HG03575 (cell line): ENCODE results near the gene PAXX.

Experiments used
- ATAC-seq: cut with Tn5 transposase; IDR thresholded peaks from one replicate; pipeline ENCODE4 v1.9.1; 2021; ENCODE audit not compliant: unreplicated experiment, insufficient number of reproducible peaks, low FRiP score; ENCODE audit errors: extremely low read depth

The PAXX gene

DNA sequence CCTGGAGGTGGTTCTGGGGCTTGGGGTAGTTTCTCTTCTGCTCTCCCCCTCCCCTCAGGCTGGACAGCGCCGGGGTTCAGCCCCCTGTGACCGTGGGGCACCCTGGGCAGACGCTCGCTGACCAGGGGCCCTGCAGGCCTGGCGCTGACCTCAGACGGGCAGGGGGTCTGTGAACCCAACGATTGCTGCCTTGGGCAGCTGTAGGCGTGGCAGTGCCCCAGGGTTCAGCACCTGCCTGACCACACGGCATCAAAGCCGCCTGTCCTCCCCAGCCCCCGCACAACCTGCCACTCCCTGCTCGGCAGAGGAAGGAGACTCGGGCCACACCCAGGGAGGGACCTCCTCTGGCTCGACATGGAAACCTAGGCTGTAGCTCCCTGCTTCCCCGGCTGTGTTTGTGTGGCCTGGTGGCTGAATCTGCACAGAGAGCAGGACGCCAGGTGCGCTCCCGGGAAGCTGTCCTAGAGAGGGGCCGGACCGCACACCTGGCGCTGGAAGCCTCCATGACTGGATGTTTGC lies 28.0 kb upstream of the PAXX start:
- no peak for ATAC-seq

DNA sequence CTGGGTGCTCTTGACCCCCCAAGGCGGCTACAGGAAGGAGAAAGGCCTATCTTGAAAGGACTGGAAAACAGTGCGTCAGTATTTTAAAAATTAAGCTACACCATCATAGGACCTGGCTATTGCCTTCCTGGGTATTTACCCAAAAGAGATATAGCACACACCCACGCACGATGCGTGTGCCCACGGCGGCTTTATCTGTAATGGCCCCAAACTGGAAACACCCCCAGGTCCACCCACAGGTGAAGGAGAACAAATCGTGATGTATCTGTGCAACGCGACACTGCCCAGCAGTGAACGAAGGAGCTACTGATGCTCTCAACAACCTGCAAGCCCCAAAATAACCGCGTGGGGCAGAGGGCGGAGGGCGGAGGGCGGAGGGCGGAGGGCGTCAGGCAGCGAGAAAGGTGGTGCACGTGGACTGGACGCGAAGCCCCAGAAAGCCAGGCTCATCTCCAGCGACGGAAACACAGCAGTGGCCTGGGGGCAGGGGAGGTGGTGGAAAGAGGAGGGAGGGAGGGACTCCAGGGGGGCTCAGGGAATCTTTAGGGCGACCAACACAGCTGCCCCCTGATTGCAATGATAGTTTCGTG lies 27.3 kb upstream of the PAXX start:
- no peak for ATAC-seq

DNA sequence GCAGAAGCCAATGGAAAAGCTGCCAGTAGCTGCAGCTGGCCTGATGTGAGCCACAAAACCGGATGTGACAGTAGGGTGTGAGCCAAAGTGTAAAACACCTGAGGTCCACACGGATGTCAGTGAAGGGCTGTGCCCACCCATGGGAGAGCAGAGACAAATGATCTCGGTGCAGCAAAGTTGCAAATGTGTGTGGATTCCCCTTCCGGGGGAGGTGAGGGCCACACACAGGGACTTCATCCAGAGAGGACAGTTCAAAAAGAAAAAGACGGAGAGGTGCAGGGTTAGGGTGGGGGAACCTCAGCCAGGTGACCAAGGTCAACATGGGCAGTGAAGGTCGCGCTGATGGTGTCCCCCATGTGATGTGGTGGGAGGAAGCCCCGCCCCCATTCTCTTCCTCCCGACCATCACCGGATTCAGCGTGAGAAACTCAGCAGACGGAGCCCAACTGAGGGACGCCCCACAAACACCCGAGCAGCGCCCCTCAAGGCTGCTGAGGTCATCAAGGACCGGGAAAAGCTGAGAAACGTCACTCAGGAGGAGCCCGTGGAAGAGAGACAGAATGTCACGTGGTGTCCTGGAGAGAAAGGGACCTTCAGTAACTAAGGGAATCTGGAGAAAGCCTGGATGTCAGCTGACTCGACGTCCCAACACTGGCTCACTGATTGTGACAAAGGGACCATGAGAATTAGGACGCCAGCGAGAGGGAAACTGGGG lies 26.3 kb upstream of the PAXX start:
- no peak for ATAC-seq

DNA sequence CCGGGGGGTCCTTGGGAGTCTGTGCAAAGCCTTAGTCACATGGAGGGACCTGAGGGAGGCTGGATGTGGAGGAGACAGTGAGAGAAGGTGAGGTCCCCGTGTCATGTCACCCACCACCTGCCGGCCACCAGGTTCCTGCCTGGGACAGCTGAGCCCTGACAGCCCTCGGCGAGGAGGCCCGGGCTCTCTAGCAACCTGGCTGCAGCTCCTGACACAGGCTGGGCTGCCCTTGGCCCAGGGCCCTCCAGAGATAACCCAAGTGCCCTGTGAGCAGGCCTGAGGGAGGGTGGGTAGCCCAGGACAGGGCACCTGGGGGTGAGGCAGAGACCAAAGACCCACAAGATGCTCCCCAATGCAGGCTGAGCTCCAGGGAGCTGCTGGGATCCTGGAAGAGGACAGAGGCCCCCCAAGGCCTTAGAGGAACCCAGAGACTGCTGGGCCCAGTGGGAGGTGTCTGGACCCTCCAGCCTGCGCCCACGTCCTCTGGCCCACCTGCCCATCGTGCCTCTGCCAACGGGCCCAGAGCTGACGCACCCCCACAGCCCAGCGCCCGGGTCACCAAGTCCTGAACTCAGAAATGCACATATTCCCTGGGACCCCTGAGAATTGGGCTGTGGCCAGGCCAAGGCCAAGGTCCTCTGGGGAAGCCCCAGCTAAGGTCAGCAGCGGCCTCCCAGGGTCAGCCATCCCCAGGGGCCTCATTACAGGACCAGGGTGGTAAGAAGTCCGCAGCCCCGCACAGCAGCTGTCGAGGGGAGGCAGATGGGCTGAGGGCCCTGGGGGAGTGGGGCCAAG lies 23.7 kb upstream of the PAXX start:
- ATAC-seq = no peak

DNA sequence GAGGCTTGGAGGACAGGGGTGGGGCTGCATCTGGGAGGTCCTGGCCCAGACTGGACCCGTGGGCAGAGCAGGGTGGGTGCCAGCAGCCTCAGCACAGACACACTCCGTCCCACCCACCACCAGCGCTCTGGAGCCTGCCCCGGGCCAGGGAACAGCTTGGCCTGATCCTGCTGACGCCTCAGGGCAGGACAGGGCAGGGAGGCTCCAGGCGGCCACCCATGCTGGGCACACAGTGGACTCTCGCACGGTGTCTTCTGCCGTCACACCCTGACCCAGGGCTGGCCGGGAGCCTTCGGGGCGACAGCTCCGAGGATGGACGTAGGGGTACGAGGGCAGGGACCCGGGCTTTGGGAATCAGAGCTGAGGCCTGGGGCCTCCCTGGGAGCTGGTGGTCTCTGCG lies 23.1 kb upstream of the PAXX start:
- ATAC-seq = no peak

DNA sequence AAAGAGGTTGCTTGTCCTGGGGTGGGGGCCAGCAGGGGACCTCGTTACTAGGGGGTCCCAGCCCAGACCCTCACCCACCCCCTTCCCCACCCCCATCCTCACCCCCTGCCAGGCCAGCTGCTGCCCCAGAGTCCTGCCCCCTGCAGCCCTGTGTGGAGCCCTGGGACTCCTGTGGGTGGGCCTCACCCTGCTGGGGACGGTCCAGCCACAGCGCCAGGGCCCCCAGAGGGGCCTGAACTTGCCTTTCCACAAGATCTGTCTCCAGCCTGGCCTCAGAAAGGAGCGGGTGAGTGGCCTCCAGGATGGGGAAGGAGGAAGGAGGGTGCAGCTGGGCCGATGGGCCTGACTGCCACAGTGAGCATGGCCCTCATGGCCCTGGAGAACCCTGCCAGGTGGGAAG lies 22.4 kb upstream of the PAXX start:
- ATAC-seq = no peak

DNA sequence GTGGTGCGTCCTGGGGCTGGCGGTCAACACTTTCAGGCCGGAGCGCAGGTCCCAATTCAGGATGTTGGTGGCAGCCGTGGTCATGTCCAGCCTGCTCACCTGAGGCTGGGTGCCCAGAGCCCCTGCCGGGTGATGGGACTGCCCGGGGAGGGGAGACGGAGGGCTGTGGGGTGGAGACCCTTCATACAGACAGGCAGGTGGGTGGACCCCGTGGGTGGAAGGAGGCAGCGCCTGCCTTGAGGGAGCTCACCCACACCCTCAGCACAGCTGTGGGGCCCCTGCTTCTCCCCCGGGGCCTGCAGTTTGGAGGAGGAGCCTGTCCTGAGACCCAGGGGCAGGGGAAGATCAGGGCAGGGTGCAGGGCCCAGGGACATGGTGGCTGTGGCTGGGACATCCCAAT lies 21.9 kb upstream of the PAXX start:
- no peak for ATAC-seq

DNA sequence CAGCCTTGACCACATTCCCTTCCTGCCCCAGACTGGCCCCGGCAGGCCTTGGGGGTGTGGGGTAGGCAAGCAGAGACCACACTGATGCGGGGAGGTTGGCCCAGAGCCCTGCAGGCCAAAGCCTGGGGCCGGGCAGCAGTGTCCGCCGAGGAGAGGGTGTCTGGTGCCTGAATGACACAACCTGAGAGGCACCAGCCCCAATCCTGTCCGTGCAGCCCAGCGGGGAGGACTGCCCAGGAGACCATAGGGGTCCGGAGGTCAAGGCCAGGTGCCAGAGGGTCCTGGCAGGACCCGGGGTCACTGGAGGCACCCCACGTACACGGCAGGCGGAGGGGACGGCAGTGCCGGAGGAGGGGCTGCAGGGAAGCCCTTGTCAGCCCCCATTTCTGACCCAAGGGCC lies 20.5 kb upstream of the PAXX start:
- no peak for ATAC-seq

DNA sequence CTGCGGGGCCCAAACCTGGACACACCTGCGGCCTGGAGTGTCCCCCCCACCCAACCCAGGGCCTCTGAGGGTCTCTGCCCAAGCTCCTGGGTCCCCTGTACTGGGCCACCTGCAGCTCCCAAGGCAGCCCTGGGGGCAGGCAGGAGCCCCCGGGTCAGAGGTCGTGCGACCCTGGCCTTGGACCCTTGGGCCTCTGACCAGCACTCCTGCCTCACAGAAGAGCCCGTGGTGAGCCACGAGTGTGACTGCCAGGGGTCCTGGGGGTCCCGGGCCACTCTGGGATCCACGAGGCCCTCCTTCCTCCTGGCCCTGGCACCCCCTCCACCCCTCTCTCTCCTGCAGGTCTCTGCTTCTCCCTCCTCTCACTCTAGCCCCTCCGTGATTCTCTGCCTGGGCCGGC lies 19.9 kb upstream of the PAXX start:
- ATAC-seq = no peak

DNA sequence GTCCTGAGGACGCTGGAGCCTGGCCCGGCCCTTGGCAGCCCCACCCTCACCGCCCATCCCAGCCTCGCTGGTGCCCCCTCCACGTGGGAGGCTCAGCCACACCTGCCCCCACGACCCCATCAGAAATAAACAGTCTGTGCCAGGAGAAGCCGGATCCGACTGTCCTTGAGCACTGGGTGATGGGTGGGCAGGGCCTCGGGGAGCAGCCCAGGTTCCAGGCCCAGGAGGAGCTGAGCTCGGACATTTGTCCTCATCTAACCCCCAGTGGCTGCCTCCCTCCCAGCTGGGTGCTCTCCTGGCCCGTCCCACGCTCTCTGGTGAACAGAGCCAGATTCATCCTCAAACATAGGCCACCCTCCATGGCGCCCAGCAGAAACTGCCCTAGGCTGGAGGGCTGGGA lies 19.5 kb upstream of the PAXX start:
- no peak for ATAC-seq

DNA sequence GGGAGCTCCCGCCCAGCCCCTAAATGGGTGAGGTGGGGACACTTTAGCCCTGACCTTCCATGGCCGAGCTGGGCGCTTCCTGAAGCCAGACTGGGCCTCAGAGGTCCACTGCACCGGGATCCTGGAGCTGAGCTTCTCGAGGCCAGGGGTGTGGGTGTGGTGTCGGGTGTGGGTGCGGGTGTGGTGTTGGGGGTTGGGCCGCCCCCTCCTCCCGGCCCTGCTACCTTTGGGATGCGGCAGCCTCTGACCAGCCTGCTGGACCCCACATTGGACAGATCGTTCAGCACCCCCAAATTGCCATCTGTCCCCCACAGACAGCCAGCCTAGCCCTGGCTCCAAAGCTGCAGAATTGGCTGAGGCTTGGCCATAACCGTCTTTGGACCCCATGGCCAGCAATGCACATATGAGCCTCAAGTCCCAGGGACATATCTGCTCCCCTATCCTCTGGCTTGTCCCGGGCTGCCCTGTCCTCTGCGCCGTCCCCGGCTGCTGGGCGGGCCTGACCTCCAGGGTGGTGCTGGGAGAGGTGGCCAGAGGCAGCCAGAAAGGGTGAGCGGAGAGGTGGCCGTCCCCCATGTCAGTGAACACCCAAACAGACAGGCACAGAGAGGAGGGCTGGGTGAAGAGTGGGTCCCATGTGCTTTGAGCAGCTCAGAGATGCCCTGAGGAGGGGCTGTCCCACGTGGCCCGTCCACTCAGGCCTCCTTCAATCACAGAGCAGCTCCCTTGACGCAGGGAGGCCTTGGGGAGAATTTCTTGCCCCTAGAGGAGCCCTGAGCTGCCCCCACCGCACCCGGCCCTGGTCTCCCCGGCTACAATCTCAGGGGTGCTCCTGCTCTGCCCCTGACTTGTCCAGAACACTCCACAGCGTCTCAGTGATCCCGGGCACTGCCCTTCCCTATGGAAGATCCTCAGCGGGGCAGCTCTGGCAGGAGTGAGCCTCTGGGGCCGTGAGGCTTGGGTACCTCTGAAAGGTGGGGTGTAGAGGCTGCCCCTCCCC lies 18.3 kb upstream of the PAXX start:
- no peak for ATAC-seq

DNA sequence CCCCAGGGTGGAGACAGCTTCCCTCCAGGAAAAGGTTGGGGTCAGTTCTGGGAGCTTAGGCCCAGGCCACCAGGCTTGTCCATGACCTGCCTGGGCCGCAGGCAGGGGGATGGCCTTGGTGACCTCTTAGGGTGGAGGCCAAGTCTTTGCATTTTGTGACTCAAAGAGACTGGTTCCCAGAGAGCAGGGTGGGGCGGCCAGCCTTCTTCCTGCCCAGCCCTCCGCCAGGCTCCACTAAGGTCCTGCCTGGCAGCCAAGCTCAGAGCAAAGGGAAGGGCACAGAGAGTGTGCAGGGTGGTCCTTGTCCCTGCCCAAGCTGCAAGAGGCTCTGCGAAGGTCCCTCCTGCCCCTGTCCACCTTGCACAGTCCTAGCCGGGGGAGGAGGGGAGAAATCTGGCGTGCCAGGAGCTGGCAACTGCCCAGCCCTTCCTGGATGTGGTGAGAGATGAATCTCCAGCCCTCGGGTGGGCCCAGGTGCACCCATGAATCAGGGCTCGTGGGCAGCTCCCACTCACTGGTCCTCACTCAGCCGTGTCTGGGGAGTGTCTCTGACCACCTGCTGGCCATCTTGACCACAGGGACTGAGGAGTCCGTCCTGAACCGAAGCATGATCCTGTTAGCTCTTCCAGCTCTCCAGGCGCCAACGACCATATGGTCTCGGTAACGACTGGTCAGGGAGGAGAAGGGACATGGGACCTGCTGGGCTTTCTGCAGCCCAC lies 17.2 kb upstream of the PAXX start:
- ATAC-seq = no peak

DNA sequence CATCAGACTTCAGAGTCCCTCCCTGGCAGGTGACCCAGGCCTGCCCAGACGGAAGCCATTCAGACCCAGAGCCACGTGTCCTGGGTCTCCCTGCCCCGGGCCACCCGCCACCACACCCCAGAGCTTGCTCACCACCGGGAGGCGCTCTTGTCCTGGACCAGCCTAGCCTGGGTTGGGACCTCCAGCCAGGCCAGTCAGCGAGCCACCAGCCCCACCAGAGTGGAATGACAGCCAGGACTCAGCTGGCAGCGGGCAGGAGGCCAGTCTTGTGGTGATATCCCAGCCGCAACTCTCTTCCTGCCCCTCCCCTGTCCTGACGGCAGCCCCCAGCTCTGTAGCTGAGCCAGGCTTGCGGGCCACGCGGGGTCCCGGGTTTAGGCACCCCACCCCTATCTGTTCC lies 16.6 kb upstream of the PAXX start:
- ATAC-seq = no peak

DNA sequence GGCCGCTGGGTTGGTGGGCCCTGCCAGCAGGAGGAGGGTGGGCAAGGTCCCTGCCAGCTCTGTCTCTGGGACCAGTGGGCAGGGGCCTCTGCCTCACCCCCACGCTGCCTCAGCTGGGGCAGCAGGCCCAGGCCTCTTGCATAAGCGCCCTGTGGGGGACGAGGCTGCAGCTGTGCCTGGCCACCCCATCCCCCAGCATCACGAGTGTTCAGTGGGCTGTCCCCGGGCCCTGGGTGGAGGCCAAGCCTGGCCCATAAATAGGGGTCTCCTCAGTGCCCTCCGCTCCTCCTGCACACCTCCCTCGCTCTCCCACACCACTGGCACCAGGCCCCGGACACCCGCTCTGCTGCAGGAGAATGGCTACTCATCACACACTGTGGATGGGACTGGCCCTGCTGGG lies 15.0 kb upstream of the PAXX start, which contains the start of gene PTGDS:
Gene PTGDS (plus strand): TSS at position 282 of the 400 bp plus-strand sequence. CDS start 75 bp downstream, at position 357.
- no peak for ATAC-seq

DNA sequence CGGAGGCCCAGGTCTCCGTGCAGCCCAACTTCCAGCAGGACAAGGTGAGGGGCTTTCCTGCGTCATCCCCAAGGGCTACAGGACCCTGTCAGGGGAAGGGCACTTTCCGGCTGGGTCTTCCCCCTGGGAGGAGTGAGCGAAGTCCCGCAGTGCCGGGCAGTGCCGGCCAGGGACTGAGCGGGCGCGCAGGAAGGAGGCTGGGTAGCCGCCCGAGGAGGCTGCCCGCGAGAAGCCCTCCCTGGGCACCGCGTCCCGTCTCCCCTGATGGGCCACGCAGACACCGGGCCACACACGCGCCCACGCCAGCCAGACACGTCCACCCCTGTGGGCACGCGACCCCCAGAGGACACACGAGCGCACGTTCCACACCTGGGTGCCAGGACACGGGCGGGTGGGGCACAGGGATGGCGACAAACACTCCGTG lies 14.6 kb upstream of the PAXX start:
- ATAC-seq = no peak

DNA sequence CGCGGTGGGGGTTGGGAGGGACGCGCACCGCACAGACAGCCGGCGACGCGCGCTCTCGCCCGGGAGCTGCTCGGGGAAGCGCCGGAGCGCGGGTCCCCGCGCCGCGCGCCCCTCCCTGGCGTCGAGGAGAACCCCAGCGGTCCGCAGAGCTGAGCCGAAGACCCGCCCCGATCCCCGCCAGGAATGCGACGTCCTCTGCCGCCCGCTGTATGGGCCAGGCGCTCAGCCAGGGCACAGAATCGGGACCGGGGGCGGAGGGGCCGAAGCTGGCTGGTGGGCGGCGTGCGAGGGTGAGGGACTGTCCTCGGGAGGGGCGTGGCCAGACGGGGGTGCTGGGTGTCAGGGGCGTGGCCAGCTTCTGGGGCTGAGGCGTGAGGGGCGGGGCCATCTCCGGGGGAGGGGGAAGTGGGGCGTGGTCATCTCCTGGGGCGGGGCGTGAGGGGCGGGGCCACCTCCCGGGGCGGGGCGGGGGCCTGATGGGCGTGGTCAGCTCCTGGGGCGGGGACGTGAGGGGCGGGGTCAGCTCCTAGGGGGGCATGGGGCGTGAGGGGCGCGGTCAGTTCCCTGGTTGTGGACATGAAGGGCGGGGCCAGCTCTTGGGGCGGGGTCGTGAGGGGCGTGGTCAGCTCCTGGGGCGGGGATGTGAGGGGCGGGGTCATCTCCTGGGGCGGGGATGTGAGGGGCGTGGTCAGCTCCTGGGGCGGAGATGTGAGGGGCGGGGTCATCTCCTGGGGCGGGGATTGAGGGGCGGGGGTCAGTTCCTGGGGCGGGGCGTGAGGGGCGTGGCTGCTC lies 14.0 kb upstream of the PAXX start:
- ATAC-seq = no peak

DNA sequence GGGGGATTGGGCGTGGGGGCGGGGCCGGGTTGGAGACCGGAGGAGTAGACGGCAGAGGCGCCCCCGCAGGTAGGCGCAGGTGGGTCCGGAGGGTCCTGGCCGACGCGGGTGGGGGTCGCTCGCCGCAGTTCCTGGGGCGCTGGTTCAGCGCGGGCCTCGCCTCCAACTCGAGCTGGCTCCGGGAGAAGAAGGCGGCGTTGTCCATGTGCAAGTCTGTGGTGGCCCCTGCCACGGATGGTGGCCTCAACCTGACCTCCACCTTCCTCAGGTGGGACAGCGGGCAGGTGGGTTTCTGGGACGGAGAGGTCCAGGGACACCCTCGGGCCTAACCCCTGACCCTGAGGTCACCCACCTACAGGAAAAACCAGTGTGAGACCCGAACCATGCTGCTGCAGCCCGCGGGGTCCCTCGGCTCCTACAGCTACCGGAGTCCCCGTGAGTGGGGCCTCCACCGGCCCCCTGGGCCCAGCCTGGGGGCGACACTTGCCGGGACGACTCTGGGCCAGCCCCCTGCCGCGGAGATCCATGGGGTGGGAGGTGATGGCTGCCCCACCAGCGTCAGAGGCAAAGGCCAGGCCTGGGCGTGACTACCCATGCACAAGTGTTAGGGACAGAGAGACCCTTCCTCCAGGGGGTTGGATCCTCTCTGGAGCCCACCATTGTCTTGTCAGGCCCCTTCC lies 13.2 kb upstream of the PAXX start:
- ATAC-seq = no peak
